HG03066 (cell line): ENCODE measurements around the gene SSH2.
"Not testable (repeated sequence)": the region's sequence is repeated elsewhere in the genome, so short reads cannot be mapped to it uniquely, and the experiment has no call there.

ENCODE experiments used
- ATAC-seq: cut with Tn5 transposase; IDR thresholded peaks from one replicate; pipeline ENCODE4 v1.9.1; 2021; ENCODE audit warnings: low read depth; ENCODE audit not compliant: unreplicated experiment

Gene SSH2

GRCh38 chr17:29930409-29931010 lies 482 bp upstream of the SSH2 start:
- no peak for ATAC-seq

- ATAC-seq, result no peak
These were observed 959 bp downstream of the SSH2 start for GRCh38 chr17:29929006-29929532.

GRCh38 chr17:29927546-29927945 lies 2.5 kb downstream of the SSH2 start:
- no peak for ATAC-seq

- no peak for ATAC-seq
These were observed 5.2 kb downstream of the SSH2 start for GRCh38 chr17:29924786-29925185.

- ATAC-seq, result no peak
These were observed 10.8 kb downstream of the SSH2 start for GRCh38 chr17:29918922-29919856.

GRCh38 chr17:29918016-29918415 lies 12.0 kb downstream of the SSH2 start:
- no peak for ATAC-seq

GRCh38 chr17:29914819-29915537 lies 15.1 kb downstream of the SSH2 start:
- ATAC-seq, result no peak

GRCh38 chr17:29911641-29912177 lies 18.3 kb downstream of the SSH2 start:
- ATAC-seq, result no peak

- no peak for ATAC-seq
These were observed 20.6 kb downstream of the SSH2 start for GRCh38 chr17:29909236-29910003.

- no peak for ATAC-seq
These were observed 23.1 kb downstream of the SSH2 start for GRCh38 chr17:29906969-29907368.

- ATAC-seq, result no peak
These were observed 24.2 kb downstream of the SSH2 start for GRCh38 chr17:29905879-29906167.

GRCh38 chr17:29905086-29905878 lies 24.7 kb downstream of the SSH2 start:
- ATAC-seq, result no peak

GRCh38 chr17:29903471-29903870 lies 26.6 kb downstream of the SSH2 start:
- ATAC-seq, result no peak

- not testable (repeated sequence) for ATAC-seq
These were observed 32.9 kb downstream of the SSH2 start for GRCh38 chr17:29897136-29897535.

- no peak for ATAC-seq
These were observed 37.8 kb downstream of the SSH2 start for GRCh38 chr17:29892201-29892600.

- no peak for ATAC-seq
These were observed 38.9 kb downstream of the SSH2 start for GRCh38 chr17:29891131-29891530.

- no peak for ATAC-seq
These were observed 44.9 kb downstream of the SSH2 start for GRCh38 chr17:29885031-29885640.

GRCh38 chr17:29883497-29883896 lies 46.5 kb downstream of the SSH2 start:
- ATAC-seq, result no peak

- ATAC-seq, result no peak
These were observed 48.8 kb downstream of the SSH2 start for GRCh38 chr17:29881256-29881655.
